Limb (tissue), 2 donors: Measurements from ENCODE around the gene XPR1.
"Not testable (repeated sequence)": the region's sequence is repeated elsewhere in the genome, so short reads cannot be mapped to it uniquely, and the experiment has no call there.

Experiments
- DNase-seq, 2 donors: peaks; one replicate each; pipeline ENCODE4 v3.0.0-alpha.2; 2016; ENCODE audit errors: extremely low spot score in 2 of 2

Gene XPR1

DNA sequence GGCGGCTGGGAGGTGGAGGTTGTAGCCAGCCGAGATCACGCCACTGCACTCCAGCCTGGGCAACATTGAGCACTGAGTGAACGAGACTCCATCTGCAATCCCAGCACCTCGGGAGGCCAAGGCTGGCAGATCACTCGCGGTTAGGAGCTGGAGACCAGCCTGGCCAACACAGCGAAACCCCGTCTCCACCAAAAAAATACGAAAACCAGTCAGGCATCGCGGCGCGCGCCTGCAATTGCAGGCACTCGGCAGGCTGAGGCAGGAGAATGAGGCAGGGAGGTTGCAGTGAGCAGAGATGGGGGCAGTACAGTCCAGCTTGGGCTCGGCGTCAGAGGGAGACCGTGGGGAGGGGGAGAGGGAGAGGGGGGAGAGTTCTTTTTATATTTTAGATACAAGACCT, 79.4 kb downstream of the XPR1 start:
- not testable (repeated sequence) for DNase-seq

GRCh38 chr1:180720753-180721152, 88.9 kb downstream of the XPR1 start:
- no peak for DNase-seq

DNA sequence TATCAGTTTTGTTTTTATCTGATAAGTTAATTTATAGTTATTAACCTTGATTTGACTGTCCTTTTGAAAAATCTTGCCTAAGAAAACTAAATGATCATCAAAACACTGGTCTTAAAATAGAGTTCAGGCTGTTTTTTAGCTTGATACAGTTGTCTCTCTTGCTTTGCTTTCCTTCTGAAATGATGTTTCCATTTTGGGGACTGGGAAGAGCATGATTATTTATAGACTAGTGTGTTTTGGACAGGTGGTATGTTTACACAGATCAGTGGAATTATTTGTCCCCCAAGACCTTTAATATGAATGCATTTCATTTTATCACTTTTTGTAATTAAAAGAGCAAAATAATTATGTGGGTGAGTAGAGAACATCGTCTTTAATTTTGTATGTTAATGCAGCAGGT, 90.8 kb downstream of the XPR1 start:
- DNase-seq: no peak

DNA sequence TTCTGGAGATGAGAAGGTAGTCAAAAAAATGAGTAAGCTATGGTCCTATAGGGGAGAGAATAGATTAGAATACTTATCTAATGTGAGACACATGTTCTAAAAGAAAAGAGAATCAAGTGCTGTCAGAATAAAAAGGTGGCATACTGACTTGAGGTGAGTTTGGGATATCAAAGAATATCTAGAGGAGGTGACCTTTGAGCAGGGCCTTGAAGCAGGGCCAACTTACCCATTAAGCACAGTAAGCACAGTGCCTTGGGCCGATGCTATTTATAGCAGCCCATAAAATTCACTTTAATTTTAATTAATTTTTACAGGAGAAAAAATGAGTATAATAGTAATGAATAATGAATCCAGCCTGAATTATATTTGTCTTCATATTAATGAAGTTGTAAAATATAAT, 92.2 kb downstream of the XPR1 start:
- no peak for DNase-seq

GRCh38 chr1:180726024-180726423, 94.2 kb downstream of the XPR1 start:
- not testable (repeated sequence) for DNase-seq

DNA sequence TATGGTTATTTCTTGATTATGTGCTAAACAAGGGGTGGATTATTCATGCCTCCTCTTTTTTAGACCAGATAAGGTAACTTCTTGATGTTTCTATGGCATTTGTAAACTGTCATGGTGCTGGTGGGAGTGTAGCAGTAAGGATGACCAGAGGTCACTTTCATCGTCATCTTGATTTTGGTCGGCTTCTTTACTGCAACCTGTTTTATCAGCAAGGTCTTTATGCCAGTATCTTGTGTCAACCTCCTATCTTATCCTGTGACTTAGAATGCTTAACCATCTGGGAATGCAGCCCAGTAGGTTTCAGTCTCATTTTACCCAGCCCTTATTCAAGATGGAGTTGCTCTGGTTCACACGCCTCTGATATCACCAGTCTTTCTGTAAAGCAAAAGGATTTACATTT, 95.9 kb downstream of the XPR1 start:
- DNase-seq: not testable (repeated sequence)

DNA sequence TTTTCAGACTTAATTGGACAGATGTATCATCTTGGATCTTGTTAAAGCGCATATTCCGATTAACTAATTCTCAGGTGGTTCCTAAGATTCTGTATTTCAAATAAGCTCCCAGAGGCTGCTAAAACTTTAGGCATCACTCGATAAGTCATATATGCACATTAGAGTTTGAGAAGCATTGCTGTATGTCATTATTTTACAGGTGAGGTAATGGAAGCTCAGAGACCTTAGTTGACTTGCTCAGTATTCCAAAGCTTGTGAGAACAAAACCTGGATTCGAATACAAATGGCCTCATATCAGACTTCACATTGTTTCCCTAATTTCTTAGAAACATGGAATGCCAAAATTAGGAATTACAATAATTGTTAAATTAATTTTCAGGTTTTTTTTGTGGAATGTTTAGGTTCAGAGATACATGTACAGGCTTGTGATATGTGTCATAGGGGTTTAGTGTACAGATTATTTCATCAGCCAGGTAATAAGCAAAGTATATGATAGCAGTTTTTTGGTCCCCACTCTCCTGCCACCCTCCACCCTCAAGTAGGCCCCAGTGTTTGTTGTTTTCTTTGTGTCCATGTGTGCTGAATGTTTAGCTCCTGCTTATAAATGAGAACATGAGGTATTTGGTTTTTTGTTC, 96.8 kb downstream of the XPR1 start:
- no peak for DNase-seq

- DNase-seq: no peak
Measured at GRCh38 chr1:180731131-180731530, 99.3 kb downstream of the XPR1 start.

GRCh38 chr1:180732866-180733265, 101.0 kb downstream of the XPR1 start:
- DNase-seq: no peak

- DNase-seq: no peak
Measured at GRCh38 chr1:180734366-180734765, 102.5 kb downstream of the XPR1 start.

- DNase-seq: no peak
Measured at GRCh38 chr1:180742663-180743062, 110.8 kb downstream of the XPR1 start.

DNA sequence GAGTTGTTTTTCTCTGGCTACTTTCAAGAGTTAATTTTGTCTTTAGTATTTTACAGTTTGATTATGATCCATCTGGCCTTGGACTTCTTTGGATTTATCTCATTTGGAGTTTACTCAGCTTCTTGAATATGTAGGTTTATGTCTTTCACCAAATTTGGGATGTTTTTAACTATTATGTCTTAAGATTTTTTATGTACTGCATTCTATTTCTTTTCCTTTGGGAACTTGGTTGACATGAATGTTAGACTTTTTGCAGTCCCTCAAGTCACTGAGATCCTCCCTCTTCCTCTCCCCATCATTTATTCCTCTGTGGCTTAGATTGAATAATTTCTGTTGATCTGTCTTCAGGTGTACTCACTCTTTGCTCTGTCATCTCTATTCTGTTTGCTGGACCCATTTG, 112.0 kb downstream of the XPR1 start:
- DNase-seq: no peak

GRCh38 chr1:180745098-180745497, 113.3 kb downstream of the XPR1 start:
- no peak for DNase-seq

DNA sequence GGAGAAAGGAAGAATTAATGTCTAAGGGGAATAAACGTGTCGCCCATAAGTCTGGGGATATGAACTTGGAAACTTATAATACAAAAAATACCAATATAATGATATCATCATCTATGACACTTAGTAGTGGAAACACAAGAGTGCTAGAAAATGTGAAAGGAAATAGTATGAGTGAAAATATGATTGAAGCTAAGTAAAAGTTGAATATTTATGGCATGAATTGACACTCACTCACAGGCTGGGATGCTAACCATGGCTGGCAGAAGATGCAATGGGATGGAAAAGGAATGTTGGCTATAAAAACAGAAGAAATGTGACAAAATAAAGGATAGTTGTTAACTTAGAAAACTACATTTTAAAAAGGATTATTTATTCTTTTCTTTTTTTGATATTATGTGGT, 120.1 kb downstream of the XPR1 start:
- DNase-seq: no peak

- no peak for DNase-seq
Measured at GRCh38 chr1:180754453-180754852, 122.6 kb downstream of the XPR1 start.

- DNase-seq: no peak
Measured at GRCh38 chr1:180757657-180758056, 125.8 kb downstream of the XPR1 start.

- no peak for DNase-seq
Measured at GRCh38 chr1:180762796-180763195, 131.0 kb downstream of the XPR1 start.

DNA sequence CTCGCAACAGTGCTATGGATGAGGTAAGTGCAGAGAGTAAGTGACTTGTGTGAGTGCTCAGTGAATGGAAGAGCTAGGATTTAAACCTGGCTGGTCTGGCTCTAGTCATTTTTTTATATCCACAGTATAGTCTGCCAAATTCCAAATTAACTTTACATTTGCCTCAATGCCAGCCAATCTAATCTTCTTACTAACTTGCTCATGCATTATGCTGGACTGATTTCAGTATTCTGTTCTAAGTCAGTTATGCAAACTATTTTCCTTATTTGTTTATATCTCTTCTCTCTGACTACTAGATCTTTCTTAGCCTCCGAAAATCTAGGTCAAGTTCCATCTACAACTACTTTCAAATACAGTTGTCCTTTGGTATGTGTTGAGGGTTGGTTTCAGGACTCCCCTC, 133.3 kb downstream of the XPR1 start:
- no peak for DNase-seq

GRCh38 chr1:180769889-180770288, 138.1 kb downstream of the XPR1 start:
- DNase-seq: no peak

DNA sequence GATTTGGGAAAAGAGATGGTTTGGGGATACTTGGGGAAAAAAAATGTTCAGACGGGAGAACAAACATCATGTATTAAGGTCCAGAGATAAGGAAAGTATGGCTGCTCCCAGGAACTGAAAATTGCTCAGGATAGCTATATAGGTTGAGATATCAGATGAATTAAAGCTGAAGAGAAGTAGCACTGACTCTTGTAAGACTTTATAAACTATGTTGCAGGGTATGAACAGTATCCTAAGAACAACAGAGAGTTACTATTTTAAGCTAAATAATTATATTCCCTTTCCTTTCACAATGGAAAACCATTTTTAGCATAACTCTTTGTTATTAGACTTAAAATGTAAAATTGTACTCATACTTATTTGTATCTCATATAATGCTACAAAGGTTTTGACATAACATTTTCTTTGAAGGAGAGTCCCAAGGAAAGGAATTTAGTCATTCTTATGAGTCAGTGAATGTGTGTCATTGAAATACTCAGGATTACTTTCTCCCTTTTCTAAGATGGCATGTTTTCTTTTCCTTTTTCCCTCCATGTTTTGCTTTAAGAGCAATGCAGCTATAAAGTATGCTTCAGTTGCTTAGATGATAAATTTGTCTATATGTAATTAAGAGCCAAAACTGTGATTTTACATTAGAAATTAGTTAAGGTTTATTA, 141.5 kb downstream of the XPR1 start:
- no peak for DNase-seq

DNA sequence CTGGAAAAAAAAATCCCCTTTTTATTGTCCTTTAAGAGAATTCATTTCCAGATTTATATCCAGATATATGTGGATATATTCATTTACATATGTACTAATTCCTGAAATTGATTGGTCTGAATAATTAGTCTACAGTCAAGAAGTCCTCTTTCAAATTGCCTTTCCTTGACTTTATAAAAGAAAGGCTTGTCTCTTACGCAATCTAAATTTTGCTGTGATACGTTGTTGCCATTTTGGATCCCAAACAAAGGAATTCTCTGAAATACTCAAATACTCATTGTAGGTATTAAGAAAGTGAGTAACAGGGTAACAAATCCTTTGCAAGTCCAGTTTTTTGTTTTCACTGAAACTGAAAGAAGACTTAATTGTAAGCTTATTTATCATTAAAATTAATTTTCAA, 144.0 kb downstream of the XPR1 start:
- no peak for DNase-seq

- DNase-seq: no peak
Measured at GRCh38 chr1:180777072-180777689, 145.4 kb downstream of the XPR1 start.

DNA sequence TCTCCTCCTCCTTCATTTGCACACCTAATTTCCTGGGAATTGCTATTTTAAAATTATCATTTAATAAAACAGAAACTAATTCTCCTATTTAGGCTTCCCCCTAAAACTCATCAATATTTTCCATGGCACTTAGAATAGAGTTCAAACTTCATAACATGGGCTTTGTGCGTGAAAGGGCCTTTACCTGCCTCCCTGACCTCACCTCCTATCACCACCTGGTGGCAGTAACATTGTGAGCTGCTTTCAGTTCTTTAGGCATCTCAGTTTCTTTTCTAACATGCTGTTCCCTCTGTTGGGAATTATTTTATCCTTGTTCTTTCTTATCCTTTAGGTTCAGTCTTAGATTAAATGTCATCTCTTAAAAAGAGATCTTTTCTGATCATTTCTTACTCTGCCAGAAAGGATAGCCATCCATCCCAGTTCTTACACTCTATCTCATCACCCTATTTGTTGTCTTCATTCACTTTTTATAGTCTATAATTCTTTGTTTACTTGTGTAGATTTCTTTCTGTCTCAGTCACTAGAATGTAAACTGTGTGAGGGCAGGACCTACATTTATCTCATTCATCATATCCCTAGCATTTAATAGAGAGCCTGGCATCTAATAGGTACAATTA, 147.1 kb downstream of the XPR1 start:
- DNase-seq: no peak
